GM23338 (cell line): ENCODE data around the gene STAMBPL1. TPM values are rescaled to one million over a fixed set of nuclear protein-coding genes. Genes with fewer than 3 reads are reported as not detected.

Experiments
- ATAC-seq: fragments of 200-7000 bp; cut with Tn5 transposase; 3 replicates; pipeline ENCODE4 v1.9.1; 2020
- DNase-seq: peaks from one replicate; pipeline ENCODE4 v3.0.0-alpha.2; 2015; ENCODE audit warnings: low spot score
- H2AFZ ChIP-seq: fragments of 200-600 bp; sonication (generic); 2 replicates; pipeline ENCODE4 v1.8.0; 2016; ENCODE audit warnings: antibody characterized with exemption, mild to moderate bottlenecking, moderate library complexity
- H3F3A ChIP-seq: fragments of 200-600 bp; sonication (generic); replicated peaks from 2 replicates; pipeline ENCODE4 v1.8.0; 2017; ENCODE audit warnings: antibody characterized with exemption, mixed run types, low read depth
- H3K27ac ChIP-seq: fragments of 200-600 bp; sonication (generic); 2 replicates; pipeline ENCODE4 v1.6.1; 2016; ENCODE audit warnings: low read depth
- H3K27me3 ChIP-seq: fragments of 200-600 bp; sonication (generic); 2 replicates; pipeline ENCODE4 v1.8.0; 2016; ENCODE audit warnings: mild to moderate bottlenecking, mixed run types, moderate library complexity; ENCODE audit not compliant: insufficient read depth
- H3K36me3 ChIP-seq: fragments of 200-600 bp; sonication (generic); 2 replicates; pipeline ENCODE4 v1.8.0; 2016; ENCODE audit warnings: mild to moderate bottlenecking; ENCODE audit not compliant: insufficient read depth
- H3K4me1 ChIP-seq: fragments of 200-600 bp; sonication (generic); 2 replicates; pipeline ENCODE4 v1.8.0; 2016; ENCODE audit warnings: mild to moderate bottlenecking, moderate library complexity; ENCODE audit not compliant: insufficient read depth
- H3K4me2 ChIP-seq: fragments of 200-600 bp; sonication (generic); 2 replicates; pipeline ENCODE4 v1.7.1; 2017; ENCODE audit warnings: mixed run types
- H3K4me3 ChIP-seq: fragments of 200-600 bp; sonication (generic); 2 replicates; pipeline ENCODE4 v1.6.1; 2016; ENCODE audit warnings: mixed run types
- H3K79me2 ChIP-seq: fragments of 200-600 bp; sonication (generic); replicated peaks from 2 replicates; pipeline ENCODE4 v1.8.0; 2017; ENCODE audit warnings: mild to moderate bottlenecking; ENCODE audit not compliant: insufficient read depth
- H3K9me2 ChIP-seq: fragments of 200-600 bp; sonication (generic); 2 replicates; pipeline ENCODE4 v1.8.0; 2017; ENCODE audit not compliant: insufficient read depth
- H4K20me1 ChIP-seq: fragments of 200-600 bp; sonication (generic); replicated peaks from 2 replicates; pipeline ENCODE4 v1.8.0; 2017; ENCODE audit warnings: mild to moderate bottlenecking; ENCODE audit not compliant: insufficient read depth
- H3K27ac Mint-ChIP-seq: 2 replicates; pipeline ENCODE4 v1.8.0; 2020; ENCODE audit warnings: inconsistent platforms, mild to moderate bottlenecking, moderate library complexity, mixed read lengths
- H3K27me3 Mint-ChIP-seq: 3 replicates; pipeline ENCODE4 v1.8.0; 2022; ENCODE audit warnings: low read depth, mild to moderate bottlenecking, moderate library complexity, mixed read lengths, inconsistent platforms; ENCODE audit not compliant: insufficient read depth, poor library complexity
- H3K36me3 Mint-ChIP-seq: 3 replicates; pipeline ENCODE4 v1.8.0; 2021; ENCODE audit warnings: low read depth, mild to moderate bottlenecking, inconsistent platforms, moderate library complexity, mixed read lengths
- H3K4me1 Mint-ChIP-seq: 3 replicates; pipeline ENCODE4 v1.8.0; 2020; ENCODE audit warnings: mild to moderate bottlenecking, inconsistent platforms, mixed read lengths
- H3K4me3 Mint-ChIP-seq: 3 replicates; pipeline ENCODE4 v1.8.0; 2021; ENCODE audit warnings: moderate library complexity, mild to moderate bottlenecking, inconsistent platforms, mixed read lengths
- H3K9me3 Mint-ChIP-seq: 3 replicates; pipeline ENCODE4 v1.8.0; 2020; ENCODE audit warnings: moderate library complexity, mild to moderate bottlenecking, inconsistent platforms, mixed read lengths
- CREB1 ChIP-seq: fragments of 250-450 bp; sonication (Bioruptor Pico); IDR thresholded peaks from 2 replicates; pipeline ENCODE4 v1.5.0; 2020; ENCODE audit warnings: low read depth, mild to moderate bottlenecking, moderate library complexity
- CTCF ChIP-seq, 2 experiments: fragments of 200-600 bp in 1 of 2; sonication (generic) in 1 of 2; conservative IDR thresholded peaks; 2 replicates each; pipeline versions ENCODE4 v1.5.1 to v1.6.1; 2016 to 2017; ENCODE audit warnings: antibody characterized with exemption in 2 of 2, low read depth in 2 of 2, mild to moderate bottlenecking in 2 of 2, moderate library complexity in 1 of 2
- ETS1 ChIP-seq: IDR thresholded peaks from 2 replicates; pipeline ENCODE4 v1.6.1; 2016; ENCODE audit warnings: antibody characterized with exemption
- EZH2phosphoT487 ChIP-seq: fragments of 200-600 bp; sonication (generic); IDR thresholded peaks from one replicate; pipeline ENCODE4 v1.8.1; 2018; ENCODE audit warnings: antibody characterized with exemption; ENCODE audit not compliant: unreplicated experiment
- JUNB ChIP-seq: IDR thresholded peaks from one replicate; pipeline ENCODE4 v1.6.1; 2016; ENCODE audit warnings: antibody characterized with exemption; ENCODE audit not compliant: unreplicated experiment
- NANOG ChIP-seq: IDR thresholded peaks from 2 replicates; pipeline ENCODE4 v1.6.1; 2016; ENCODE audit warnings: antibody characterized with exemption, borderline replicate concordance
- POLR2AphosphoS5 ChIP-seq: IDR thresholded peaks from 2 replicates; pipeline ENCODE4 v1.6.1; 2016; ENCODE audit warnings: antibody characterized with exemption, low read depth
- ZNF114 ChIP-seq: fragments of 250-450 bp; sonication (Bioruptor Pico); IDR thresholded peaks from 2 replicates; pipeline ENCODE4 v1.5.0; 2020; ENCODE audit warnings: mild to moderate bottlenecking, moderate library complexity
- ZNF331 ChIP-seq: fragments of 250-450 bp; sonication (Bioruptor Pico); IDR thresholded peaks from 2 replicates; pipeline ENCODE4 v1.5.0; 2020; ENCODE audit warnings: low read depth, mild to moderate bottlenecking, moderate library complexity
- ZNF462 ChIP-seq: fragments of 250-450 bp; sonication (Bioruptor Pico); IDR thresholded peaks from 2 replicates; pipeline ENCODE4 v1.5.0; 2020; ENCODE audit warnings: mild to moderate bottlenecking, moderate library complexity
- polyA plus RNA-seq: library from polyadenylated mRNA; unstranded; fragments of >200 nt; fragmentation: Nextera tagmentation; extraction: Ambion mirVana; gene quantifications from 2 replicates; pipeline ENCODE4 v1.2.1, GENCODE V29; 2016
- total RNA-seq: library from RNA; depleted of rRNA; stranded (reverse); fragments of >200 nt; shearing (Covaris generic); gene quantifications from 2 replicates; pipeline ENCODE4 v1.2.3, GENCODE V29; 2014

Gene STAMBPL1
- total and polyA plus RNA-seq, 2 experiments from 2014 or later, result 2.5 to 11.5 TPM

- ATAC-seq (no peak), DNase-seq (no peak)
- Histone ChIP-seq H4K20me1 (no peaks in the 10 kb centered on the region), H3K36me3 (no peaks in the 10 kb centered on the region), H3K4me2 (no peak overlapping the region), H3K9me2 (no peaks in the 10 kb centered on the region), H3K27me3 (no peaks in the 10 kb centered on the region), H3K27ac (no peak overlapping the region), H3K4me3 (no peak overlapping the region), H3F3A (no peaks in the 10 kb centered on the region), H2AFZ (no peak overlapping the region), H3K4me1 (peaks cover 7% of the 10 kb centered on the region; the same call in 1 of the 2 replicates), H3K79me2 (no peaks in the 10 kb centered on the region)
- Mint-ChIP-seq H3K27me3 (no peaks in the 10 kb centered on the region), H3K4me3 (no peak overlapping the region), H3K27ac (no peak overlapping the region), H3K9me3 (no peaks in the 10 kb centered on the region), H3K36me3 (no peaks in the 10 kb centered on the region), H3K4me1 (peaks cover 6% of the 10 kb centered on the region; the same call in 1 of the 3 replicates)
- TF ChIP-seq ZNF331 (CRISPR knock-in tag) (no peak), ETS1 (no peak), EZH2phosphoT487 (no peak), NANOG (no peak), JUNB (no peak), POLR2AphosphoS5 (no peak), CREB1 (CRISPR knock-in tag) (no peak), ZNF114 (CRISPR knock-in tag) (no peak), CTCF (conservative IDR thresholded peaks at IDR 0.05; ENCODE audit: low read depth in 2 of 2) (no peak), ZNF462 (CRISPR knock-in tag) (no peak)
Observed at GRCh38 chr10:88843171-88843570, 36.9 kb upstream of the STAMBPL1 start.
